ENCODE data around the gene FAM168B.

FAM168B gene

DNA sequence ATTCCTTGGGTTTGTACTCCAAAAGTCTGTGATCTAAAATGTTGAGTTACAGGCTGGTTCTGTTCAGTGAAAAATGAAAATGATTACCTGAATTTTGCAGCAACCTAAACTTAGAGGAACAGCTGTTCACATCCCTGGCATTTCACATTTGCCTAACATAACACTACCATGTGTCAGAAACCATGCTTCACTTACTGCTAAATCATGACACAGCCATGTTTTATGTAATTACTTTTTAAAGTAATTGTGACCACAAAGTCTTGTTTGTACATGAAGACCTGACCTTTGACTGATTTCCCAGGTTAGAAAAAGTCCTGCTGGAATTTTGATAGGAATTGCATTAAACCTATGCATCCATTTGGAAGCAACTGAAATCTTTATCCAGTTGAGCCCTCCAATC, 79.1 kb downstream of the FAM168B start:
- DNase-seq = no peak

DNA sequence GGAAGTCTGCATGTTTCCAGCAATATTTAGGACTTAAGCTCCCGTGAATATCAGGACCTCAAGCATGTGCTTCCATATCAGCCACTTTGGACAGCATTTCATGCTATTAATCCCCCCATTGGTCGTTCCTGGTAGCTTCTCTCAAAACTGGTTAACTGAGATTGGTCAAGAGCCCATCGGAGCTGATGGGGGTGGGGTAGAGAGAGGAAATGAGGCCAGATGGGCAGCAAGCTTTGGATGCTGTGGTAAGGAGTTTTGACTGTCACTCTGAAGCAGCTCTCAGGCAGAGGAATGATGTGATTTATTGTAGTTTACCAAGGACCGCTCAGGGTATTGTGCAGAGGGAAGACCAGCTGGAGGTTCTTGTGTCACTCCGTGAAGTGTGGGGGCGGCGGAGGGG, 81.8 kb downstream of the FAM168B start:
- DNase-seq = no peak

DNA sequence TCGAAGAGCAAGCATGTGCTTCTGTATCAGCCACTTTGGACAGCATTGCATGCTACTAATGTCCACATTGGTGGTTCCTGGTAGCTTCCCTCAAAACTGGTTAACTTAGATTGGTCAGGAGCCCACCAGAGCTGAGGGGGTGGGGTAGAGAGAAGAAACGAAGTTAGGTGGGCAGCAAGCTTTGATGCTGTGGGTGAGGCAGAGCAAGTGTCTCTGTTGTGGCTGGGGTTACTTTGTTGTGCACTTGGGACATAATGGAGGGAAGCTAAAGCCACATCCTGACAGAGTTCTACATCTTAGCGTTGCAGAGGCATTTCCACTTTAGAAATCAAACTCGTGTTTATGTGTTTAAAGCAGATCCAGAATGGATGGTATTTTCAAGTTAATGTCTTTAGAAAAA, 82.7 kb downstream of the FAM168B start:
- DNase-seq = no peak

DNA sequence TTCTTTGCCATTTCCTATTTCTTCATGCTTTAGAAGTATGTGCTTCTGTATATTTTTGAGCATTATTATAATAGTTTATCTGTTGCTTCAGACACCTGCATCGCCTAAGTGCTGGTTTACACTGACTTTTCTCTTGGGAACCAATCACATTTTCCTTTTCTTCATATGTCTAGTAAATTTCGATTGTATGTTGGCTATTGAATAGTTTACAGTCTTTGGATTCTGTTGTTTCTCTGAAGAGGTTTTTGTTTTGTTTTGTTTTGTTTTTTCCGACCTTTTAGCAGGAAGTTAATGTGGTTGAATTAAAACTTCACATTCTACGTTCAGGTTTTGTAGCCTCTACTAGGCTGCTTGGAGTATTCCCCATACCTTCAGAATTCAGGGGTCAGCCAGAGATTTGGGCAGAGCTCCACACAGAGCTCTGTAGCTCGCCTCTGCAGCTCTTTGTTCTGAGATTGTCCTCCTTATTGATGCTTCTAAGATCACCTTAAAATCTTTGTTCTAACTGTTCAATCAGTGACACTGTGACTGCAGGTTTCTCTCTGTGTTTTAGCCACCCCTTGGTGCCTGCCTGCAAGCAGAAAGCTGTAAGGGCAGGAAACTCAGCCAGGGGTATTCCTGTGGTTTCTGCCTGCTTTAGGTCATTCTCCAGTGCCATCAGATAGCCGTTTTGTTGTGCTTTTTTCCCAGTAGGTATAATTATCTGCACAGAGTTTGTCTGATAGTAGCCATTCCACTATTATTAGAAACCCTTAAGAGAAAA, 83.4 kb downstream of the FAM168B start:
- no peak for DNase-seq

DNA sequence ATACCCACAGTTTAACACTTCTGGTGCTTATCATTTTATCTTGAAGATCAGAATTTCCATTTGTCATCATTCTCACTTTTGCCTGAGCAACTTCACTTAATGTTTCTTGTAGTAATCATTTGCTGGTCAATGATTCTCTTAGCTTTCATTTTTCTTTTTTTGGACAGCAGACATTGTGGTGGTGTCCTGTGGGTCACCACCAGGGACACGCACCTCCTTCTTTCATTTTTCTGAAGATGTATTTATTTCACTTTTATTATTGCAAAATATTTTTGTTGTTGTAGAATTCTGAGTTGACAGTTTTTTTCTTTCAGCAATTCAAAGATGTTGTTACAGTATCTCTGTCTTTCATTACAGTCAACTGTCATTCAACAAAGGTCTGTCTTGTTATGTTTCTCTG, 84.3 kb downstream of the FAM168B start:
- no peak for DNase-seq

DNA sequence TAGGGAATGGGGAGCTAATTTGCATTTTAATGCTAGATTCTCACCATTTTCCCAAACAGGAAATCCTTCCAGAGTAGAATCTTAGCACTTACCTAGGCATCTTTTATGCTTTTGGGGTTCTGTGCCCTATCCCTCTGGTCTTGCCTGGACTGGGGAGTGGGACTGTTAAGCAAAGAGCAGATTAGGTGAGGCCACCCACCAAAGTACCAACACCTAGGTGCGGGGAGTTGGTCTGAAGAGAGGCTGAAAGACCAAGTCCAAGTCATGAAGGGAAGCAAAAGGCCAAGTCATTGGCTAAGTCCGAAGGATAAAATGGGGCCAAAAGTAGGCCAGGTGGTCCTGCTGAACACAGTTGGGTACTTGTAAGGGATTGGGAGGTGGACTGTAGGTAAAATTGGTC, 86.7 kb downstream of the FAM168B start:
- DNase-seq = no peak

DNA sequence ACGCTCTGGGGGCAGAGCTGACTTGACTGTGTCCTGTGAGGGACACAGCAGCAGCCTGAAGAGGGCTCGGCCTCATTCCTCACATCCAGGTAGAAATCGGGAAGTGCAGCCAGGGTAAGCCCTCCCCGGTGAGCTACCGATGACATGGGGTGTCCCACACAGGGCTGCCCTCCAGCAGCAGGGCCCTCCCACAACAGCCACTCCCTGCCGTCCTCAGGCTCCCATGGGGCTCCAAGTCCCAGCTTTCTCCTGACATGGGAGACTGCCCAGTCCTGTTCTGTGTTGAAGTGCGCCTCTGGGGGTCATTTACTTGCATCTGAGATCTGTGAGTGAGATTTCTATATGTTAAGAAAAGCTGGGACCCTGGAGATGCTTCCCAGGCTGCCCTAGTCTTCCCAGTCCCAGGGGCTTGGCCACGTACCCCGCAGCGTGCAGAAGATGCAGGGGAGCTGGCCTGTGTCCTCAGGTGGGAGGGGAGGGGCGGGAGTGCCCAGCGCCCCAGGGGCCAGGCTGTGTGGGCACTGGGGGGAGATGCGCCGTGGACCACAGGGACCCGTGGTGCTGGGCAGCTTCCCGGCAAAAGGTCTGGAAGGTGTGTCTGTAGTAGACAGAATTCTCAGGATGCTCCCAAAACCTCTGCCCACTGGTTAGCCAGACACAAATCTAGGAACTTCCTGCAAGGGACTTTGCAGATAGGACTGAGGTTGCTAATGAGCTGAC, 87.9 kb downstream of the FAM168B start:
- no peak for DNase-seq

DNA sequence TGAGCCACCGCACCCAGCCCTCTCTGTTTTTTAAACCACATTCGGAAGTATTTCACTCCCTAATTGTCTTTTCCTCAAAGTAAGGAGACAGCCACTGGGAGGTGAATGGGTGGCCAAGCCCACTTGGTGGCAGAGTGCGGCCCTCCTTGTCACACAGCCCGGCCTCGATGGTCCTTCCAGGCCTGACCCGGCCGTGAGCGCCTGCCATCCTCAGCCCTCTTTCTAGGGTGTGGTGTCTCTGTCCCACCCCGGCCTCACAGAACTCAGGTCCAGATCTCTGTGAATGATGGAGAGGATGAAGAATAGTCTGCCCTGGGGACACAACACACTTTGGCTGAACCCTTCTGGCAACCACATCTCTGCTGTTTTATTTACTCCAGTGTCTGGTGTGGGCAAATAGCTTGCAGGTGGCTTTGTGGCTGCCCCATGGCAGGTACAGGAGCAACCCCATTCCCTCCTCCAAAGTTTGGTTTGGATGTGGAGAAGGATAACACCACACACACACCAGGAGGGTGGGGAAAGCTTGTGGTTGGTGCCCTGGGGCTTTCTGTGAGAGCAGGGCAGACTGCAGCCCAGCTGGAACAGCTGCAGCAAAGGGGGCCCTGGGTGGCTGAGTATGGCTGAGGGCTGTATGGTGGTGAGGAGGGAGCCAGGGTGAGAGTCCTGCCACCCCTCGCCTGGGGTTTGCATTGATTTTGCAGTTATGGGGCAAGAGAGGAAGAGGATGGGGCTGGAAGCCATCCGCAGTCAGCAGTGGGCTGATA, 88.6 kb downstream of the FAM168B start:
- no peak for DNase-seq

DNA sequence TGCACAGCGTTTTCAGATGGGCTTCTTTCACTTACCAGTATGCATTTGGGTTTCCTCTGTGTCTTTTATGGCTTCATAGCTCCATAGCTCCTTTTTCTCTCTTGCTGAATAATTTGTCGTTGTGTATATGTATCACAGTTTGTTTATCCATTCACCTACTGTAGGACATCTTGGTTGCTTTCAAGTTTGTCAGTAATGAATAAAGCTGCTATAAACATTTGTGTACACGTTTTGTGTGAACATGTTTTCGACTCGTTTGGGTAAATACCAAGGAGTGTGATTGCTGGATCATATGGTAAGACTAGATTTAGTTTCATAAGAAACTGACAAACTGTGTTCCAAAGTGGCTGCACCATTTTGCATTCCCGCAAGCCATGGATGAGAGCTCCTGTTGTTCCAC, 94.7 kb downstream of the FAM168B start:
- no peak for DNase-seq
